ENCODE measurements around the gene FARP1. TPM values are rescaled to one million over a fixed set of nuclear protein-coding genes. Genes with fewer than 3 reads are reported as not detected.

FARP1 gene
- total and polyA plus RNA-seq, 2 of the 8 experiments (the other 6 are each of a cell fraction or from before 2014, with no cell fraction given): 24.7 to 104 TPM

GRCh38 chr13:98142380-98143156 is at the start of gene FARP1 (continued):
- TF ChIP-seq RBBP5 (IDR thresholded peaks at IDR 0.05; ENCODE audit: borderline replicate concordance, low read depth, low read length) (0 out of 2 replicates have a peak, but pooled peaks have one; percentile 33), CTCF (IDR thresholded peaks at IDR 0.05; ENCODE audit: control extremely low read depth in 1 of 3, insufficient read depth in 1 of 3, low read depth in 1 of 3, low read length in 3 of 3) (peak; percentile 40 to 57 (median 48); a peak in 3 of 4 replicates), PHF8 (conservative IDR thresholded peaks at IDR 0.05; ENCODE audit: low read depth, low read length) (no peak), RFX5 (IDR thresholded peaks at IDR 0.05; ENCODE audit: borderline replicate concordance, low read depth, low read length) (no peak), HDAC2 (IDR thresholded peaks at IDR 0.05; ENCODE audit: borderline replicate concordance in 1 of 2, low read depth in 2 of 2, low read length in 2 of 2) (peak in 1 of 2 experiments; percentile 44; a peak in 1 of 4 replicates)

All from H1 (cell line).